ENCODE results near the gene DSTYK. TPM values are rescaled to one million over a fixed set of nuclear protein-coding genes. Genes with fewer than 3 reads are reported as not detected.

The DSTYK gene
- polyA plus RNA-seq, 1 of the 3 experiments (the other 2 are of a cell fraction) = 4.4 TPM

DNA sequence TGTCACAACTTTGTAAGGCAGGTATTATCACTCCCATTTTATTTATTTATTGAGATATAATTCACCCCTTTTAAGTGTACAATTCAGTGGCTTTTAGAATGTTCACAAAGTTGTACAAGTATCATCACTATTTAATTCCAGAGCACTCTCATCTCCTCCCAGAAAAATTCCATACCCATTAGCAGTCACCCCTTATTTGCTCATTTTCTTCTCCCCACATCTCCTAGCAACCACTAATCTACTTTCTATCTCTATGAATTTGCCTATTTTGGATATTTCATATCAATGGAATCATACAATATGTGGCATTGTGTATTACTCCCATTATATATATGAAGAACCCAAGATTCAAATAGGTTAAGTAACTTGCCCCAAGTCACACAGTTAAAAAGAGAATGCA is 7.0 kb downstream of the DSTYK start:
- peaks cover 4% of the 10 kb centered on the region; the same call in 1 of the 2 replicates for H4K20me1 ChIP-seq (ENCODE audit: insufficient read depth)
- CTCF ChIA-PET = interaction anchor here (1.3 to 1.6 kb wide), 3 partner anchors 13 to 398 kb away, joined by 4 to 5 read pairs (median 4); no protein-coding TSS in a partner anchor
- H3K27me3 ChIP-seq (ENCODE audit: insufficient read depth) = no peaks in the 10 kb centered on the region
- H3K9me3 ChIP-seq = no peaks in the 10 kb centered on the region
- H3K4me3 ChIP-seq (ENCODE audit: low read depth in 2 of 2, low read length in 1 of 2) = no peak overlapping the region
- peak overlapping the region; percentile 52; the same call in 1 of the 2 replicates for H3K9ac ChIP-seq
- TF ChIP-seq TEAD4 (IDR thresholded peaks at IDR 0.05; ENCODE audit: borderline replicate concordance, insufficient read depth) = no peak
- no peak for TF ChIP-seq TAF1 (IDR thresholded peaks at IDR 0.05; ENCODE audit: borderline replicate concordance, low read depth, low read length)
- no peak for TF ChIP-seq NRF1 (IDR thresholded peaks at IDR 0.05; ENCODE audit: low read depth, low read length)
- no peak for TF ChIP-seq ELF1 (IDR thresholded peaks at IDR 0.05)
- TF ChIP-seq, protein P1, sequence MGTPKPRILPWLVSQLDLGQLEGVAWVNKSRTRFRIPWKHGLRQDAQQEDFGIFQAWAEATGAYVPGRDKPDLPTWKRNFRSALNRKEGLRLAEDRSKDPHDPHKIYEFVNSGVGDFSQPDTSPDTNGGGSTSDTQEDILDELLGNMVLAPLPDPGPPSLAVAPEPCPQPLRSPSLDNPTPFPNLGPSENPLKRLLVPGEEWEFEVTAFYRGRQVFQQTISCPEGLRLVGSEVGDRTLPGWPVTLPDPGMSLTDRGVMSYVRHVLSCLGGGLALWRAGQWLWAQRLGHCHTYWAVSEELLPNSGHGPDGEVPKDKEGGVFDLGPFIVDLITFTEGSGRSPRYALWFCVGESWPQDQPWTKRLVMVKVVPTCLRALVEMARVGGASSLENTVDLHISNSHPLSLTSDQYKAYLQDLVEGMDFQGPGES (IDR thresholded peaks at IDR 0.05; ENCODE audit: low read depth, low read length) = no peak
- TF ChIP-seq RAD21 (IDR thresholded peaks at IDR 0.05; ENCODE audit: low read length) = no peak
- TF ChIP-seq FOSL2 (IDR thresholded peaks at IDR 0.05; ENCODE audit: borderline replicate concordance, low read depth) = no peak
- TF ChIP-seq, protein P2, sequence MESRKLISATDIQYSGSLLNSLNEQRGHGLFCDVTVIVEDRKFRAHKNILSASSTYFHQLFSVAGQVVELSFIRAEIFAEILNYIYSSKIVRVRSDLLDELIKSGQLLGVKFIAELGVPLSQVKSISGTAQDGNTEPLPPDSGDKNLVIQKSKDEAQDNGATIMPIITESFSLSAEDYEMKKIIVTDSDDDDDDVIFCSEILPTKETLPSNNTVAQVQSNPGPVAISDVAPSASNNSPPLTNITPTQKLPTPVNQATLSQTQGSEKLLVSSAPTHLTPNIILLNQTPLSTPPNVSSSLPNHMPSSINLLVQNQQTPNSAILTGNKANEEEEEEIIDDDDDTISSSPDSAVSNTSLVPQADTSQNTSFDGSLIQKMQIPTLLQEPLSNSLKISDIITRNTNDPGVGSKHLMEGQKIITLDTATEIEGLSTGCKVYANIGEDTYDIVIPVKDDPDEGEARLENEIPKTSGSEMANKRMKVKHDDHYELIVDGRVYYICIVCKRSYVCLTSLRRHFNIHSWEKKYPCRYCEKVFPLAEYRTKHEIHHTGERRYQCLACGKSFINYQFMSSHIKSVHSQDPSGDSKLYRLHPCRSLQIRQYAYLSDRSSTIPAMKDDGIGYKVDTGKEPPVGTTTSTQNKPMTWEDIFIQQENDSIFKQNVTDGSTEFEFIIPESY (IDR thresholded peaks at IDR 0.05; ENCODE audit: borderline replicate concordance, low read depth) = no peak
- TF ChIP-seq, protein P3, sequence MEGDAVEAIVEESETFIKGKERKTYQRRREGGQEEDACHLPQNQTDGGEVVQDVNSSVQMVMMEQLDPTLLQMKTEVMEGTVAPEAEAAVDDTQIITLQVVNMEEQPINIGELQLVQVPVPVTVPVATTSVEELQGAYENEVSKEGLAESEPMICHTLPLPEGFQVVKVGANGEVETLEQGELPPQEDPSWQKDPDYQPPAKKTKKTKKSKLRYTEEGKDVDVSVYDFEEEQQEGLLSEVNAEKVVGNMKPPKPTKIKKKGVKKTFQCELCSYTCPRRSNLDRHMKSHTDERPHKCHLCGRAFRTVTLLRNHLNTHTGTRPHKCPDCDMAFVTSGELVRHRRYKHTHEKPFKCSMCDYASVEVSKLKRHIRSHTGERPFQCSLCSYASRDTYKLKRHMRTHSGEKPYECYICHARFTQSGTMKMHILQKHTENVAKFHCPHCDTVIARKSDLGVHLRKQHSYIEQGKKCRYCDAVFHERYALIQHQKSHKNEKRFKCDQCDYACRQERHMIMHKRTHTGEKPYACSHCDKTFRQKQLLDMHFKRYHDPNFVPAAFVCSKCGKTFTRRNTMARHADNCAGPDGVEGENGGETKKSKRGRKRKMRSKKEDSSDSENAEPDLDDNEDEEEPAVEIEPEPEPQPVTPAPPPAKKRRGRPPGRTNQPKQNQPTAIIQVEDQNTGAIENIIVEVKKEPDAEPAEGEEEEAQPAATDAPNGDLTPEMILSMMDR (IDR thresholded peaks at IDR 0.05) = no peak
- TF ChIP-seq, protein P4, sequence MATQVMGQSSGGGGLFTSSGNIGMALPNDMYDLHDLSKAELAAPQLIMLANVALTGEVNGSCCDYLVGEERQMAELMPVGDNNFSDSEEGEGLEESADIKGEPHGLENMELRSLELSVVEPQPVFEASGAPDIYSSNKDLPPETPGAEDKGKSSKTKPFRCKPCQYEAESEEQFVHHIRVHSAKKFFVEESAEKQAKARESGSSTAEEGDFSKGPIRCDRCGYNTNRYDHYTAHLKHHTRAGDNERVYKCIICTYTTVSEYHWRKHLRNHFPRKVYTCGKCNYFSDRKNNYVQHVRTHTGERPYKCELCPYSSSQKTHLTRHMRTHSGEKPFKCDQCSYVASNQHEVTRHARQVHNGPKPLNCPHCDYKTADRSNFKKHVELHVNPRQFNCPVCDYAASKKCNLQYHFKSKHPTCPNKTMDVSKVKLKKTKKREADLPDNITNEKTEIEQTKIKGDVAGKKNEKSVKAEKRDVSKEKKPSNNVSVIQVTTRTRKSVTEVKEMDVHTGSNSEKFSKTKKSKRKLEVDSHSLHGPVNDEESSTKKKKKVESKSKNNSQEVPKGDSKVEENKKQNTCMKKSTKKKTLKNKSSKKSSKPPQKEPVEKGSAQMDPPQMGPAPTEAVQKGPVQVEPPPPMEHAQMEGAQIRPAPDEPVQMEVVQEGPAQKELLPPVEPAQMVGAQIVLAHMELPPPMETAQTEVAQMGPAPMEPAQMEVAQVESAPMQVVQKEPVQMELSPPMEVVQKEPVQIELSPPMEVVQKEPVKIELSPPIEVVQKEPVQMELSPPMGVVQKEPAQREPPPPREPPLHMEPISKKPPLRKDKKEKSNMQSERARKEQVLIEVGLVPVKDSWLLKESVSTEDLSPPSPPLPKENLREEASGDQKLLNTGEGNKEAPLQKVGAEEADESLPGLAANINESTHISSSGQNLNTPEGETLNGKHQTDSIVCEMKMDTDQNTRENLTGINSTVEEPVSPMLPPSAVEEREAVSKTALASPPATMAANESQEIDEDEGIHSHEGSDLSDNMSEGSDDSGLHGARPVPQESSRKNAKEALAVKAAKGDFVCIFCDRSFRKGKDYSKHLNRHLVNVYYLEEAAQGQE (IDR thresholded peaks at IDR 0.05; ENCODE audit: low read depth, low read length) = no peak
- TF ChIP-seq NFIC (IDR thresholded peaks at IDR 0.05; ENCODE audit: borderline replicate concordance) = no peak
- TF ChIP-seq, protein P5, sequence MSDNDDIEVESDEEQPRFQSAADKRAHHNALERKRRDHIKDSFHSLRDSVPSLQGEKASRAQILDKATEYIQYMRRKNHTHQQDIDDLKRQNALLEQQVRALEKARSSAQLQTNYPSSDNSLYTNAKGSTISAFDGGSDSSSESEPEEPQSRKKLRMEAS (IDR thresholded peaks at IDR 0.05; ENCODE audit: low read depth) = no peak
- no peak for TF ChIP-seq SMC3 (IDR thresholded peaks at IDR 0.05; ENCODE audit: low read depth, low read length)
- TF ChIP-seq MEF2A (IDR thresholded peaks at IDR 0.05; ENCODE audit: borderline replicate concordance, low read depth) = no peak
- no peak for TF ChIP-seq CHD2 (IDR thresholded peaks at IDR 0.05; ENCODE audit: low read length, partially characterized antibody)
- no peak for TF ChIP-seq POLR2AphosphoS5 (IDR thresholded peaks at IDR 0.05; ENCODE audit: low read depth, low read length)
- no peak overlapping the region for H2AFZ ChIP-seq (ENCODE audit: low read depth)
- H3K79me2 ChIP-seq (ENCODE audit: insufficient read depth) = peaks cover 89% of the 10 kb centered on the region
- H3K27ac ChIP-seq (ENCODE audit: low read depth in 2 of 2, low read length in 1 of 2) = peak overlapping the region in 1 of 2 experiments; percentile 84; a peak in 2 of 4 replicates
- H3F3A ChIP-seq (replicated peaks; ENCODE audit: insufficient read depth) = peaks cover 15% of the 10 kb centered on the region
- no peaks in the 10 kb centered on the region for H3K9me2 ChIP-seq
- H3K4me1 ChIP-seq (ENCODE audit: control insufficient read depth in 1 of 2, insufficient read depth in 2 of 2, low read depth in 1 of 2, low read length in 1 of 2) = peaks cover 0 to 9% of the 10 kb centered on the region in 2 experiments; a peak in 2 of 4 replicates
- DNase-seq = no peak
- H3K4me2 ChIP-seq = peak overlapping the region; percentile 56
- POLR2A ChIA-PET = no interaction called here
- H3K36me3 ChIP-seq (replicated peaks in 1 of 2; ENCODE audit: control insufficient read depth in 1 of 2, insufficient read depth in 2 of 2, low read length in 1 of 2) = no peaks in the 10 kb centered on the region

All from SK-N-SH (cell line).